Stimulated activated CD8-positive, alpha-beta memory T cell treated with anti-CD3 and anti-CD28 coated beads, Interleukin-15, amount 100 ng/mL, for 1 hour (primary cell): Measurements from ENCODE around the gene CTXND1.

Experiments
- DNase-seq: peaks from one replicate; pipeline ENCODE4 v3.0.0-alpha.2; 2020; ENCODE audit warnings: low read depth

CTXND1 gene

GRCh38 chr15:80208758-80209734 is 43.0 kb downstream of the CTXND1 start:
- no peak for DNase-seq

- DNase-seq = no peak
Measured at GRCh38 chr15:80207887-80208286, 44.1 kb downstream of the CTXND1 start.

- DNase-seq = no peak
Measured at GRCh38 chr15:80204231-80204630, 47.8 kb downstream of the CTXND1 start.

- DNase-seq = no peak
Measured at GRCh38 chr15:80203361-80203885, 48.6 kb downstream of the CTXND1 start.

- no peak for DNase-seq
Measured at GRCh38 chr15:80202641-80203360, 49.2 kb downstream of the CTXND1 start.

- no peak for DNase-seq
Measured at GRCh38 chr15:80202016-80202315, 50.0 kb downstream of the CTXND1 start.

- no peak for DNase-seq
Measured at GRCh38 chr15:80201256-80202015, 50.6 kb downstream of the CTXND1 start.

GRCh38 chr15:80199869-80200268 is 52.1 kb downstream of the CTXND1 start:
- no peak for DNase-seq

- DNase-seq = no peak
Measured at GRCh38 chr15:80199366-80199765, 52.6 kb downstream of the CTXND1 start.

GRCh38 chr15:80194914-80195313 is 57.1 kb downstream of the CTXND1 start:
- no peak for DNase-seq

- no peak for DNase-seq
Measured at GRCh38 chr15:80194186-80194585, 57.8 kb downstream of the CTXND1 start.

- no peak for DNase-seq
Measured at GRCh38 chr15:80191897-80192595, 60.0 kb downstream of the CTXND1 start.

- no peak for DNase-seq
Measured at GRCh38 chr15:80191198-80191597, 60.8 kb downstream of the CTXND1 start.

GRCh38 chr15:80188251-80188650 is 63.8 kb downstream of the CTXND1 start:
- no peak for DNase-seq

GRCh38 chr15:80186597-80186996 is 65.4 kb downstream of the CTXND1 start:
- DNase-seq = no peak

GRCh38 chr15:80186066-80186465 is 65.9 kb downstream of the CTXND1 start:
- no peak for DNase-seq

- no peak for DNase-seq
Measured at GRCh38 chr15:80185152-80185551, 66.9 kb downstream of the CTXND1 start.

GRCh38 chr15:80184554-80184953 is 67.5 kb downstream of the CTXND1 start:
- no peak for DNase-seq

GRCh38 chr15:80183886-80184285 is 68.1 kb downstream of the CTXND1 start:
- DNase-seq = no peak

- DNase-seq = no peak
Measured at GRCh38 chr15:80183306-80183705, 68.7 kb downstream of the CTXND1 start.

GRCh38 chr15:80182611-80183261 is 69.3 kb downstream of the CTXND1 start:
- no peak for DNase-seq
